A172 (cell line): Measurements from ENCODE around the gene RADIL. TPM values are rescaled to one million over a fixed set of nuclear protein-coding genes. Genes with fewer than 3 reads are reported as not detected.

ENCODE experiments used
- DNase-seq: peaks from one replicate; pipeline ENCODE4 v3.0.0-alpha.2; 2015; ENCODE audit warnings: low spot score
- total RNA-seq: library from RNA; depleted of rRNA; stranded (reverse); fragments of >200 nt; shearing (Covaris generic); gene quantifications from 2 replicates; pipeline ENCODE4 v1.2.3, GENCODE V29; 2014; rRNA removed

RADIL gene
- total RNA-seq, 1 experiment from 2014 or later, result 5.1 TPM

- DNase-seq, result no peak
These were observed 129.0 kb downstream of the RADIL start for GRCh38 chr7:4754433-4755010.

GRCh38 chr7:4753598-4754432 lies 129.7 kb downstream of the RADIL start:
- peak; percentile 46 for DNase-seq

GRCh38 chr7:4751398-4751947 lies 132.0 kb downstream of the RADIL start:
- DNase-seq, result no peak

- DNase-seq, result no peak
These were observed 133.7 kb downstream of the RADIL start for GRCh38 chr7:4749798-4750197.

GRCh38 chr7:4749363-4749762 lies 134.2 kb downstream of the RADIL start:
- no peak for DNase-seq

Other genes starting within 250 kb of the RADIL start
- 8.3 and 16.6 TPM in 2 replicates for gene FOXK1, start 201.4 kb downstream of the RADIL start, total RNA-seq
- 21.2 and 38.4 TPM in 2 replicates for gene AP5Z1, start 108.1 kb downstream of the RADIL start, total RNA-seq
- not detected in 2 replicates for gene PAPOLB, start 21.7 kb downstream of the RADIL start, total RNA-seq
- gene MMD2, start 75.5 kb upstream of the RADIL start, total RNA-seq, result not detected in 2 replicates
- 12.4 and 14.2 TPM in 2 replicates for gene RBAK, start 162.1 kb upstream of the RADIL start, total RNA-seq